CD4-positive, alpha-beta memory T cell (primary cell): ENCODE measurements around the gene RPS21. TPM values are rescaled to one million over a fixed set of nuclear protein-coding genes. Genes with fewer than 3 reads are reported as not detected.

Experiments used
- CTCF ChIA-PET: fragments of 350-600 bp; sonication (Branson Sonifier 250); formaldehyde crosslinking; loops from one replicate; lab custom pipeline; 2021; ENCODE audit warnings: inconsistent platforms; ENCODE audit not compliant: partially characterized antibody; lab: Charles Lee
- POLR2A ChIA-PET: fragments of 350-600 bp; sonication (Branson Sonifier 250); formaldehyde crosslinking; loops from one replicate; lab custom pipeline; 2021; ENCODE audit not compliant: partially characterized antibody; lab: Charles Lee
- DNase-seq, 5 donors: peaks; one replicate each; pipeline versions ENCODE4 v3.0.0 to v3.0.0-alpha.2; 2020 to 2022; ENCODE audit warnings: mixed read lengths in 1 of 5
- H3K27ac ChIP-seq: one replicate; pipeline ENCODE4 v1.7.0; 2013; ENCODE audit warnings: low read depth, low read length
- H3K27me3 ChIP-seq: 2 replicates; pipeline ENCODE4 v1.7.0; 2013; ENCODE audit warnings: mild to moderate bottlenecking, low read length, moderate library complexity; ENCODE audit not compliant: insufficient read depth
- H3K36me3 ChIP-seq: 2 replicates; pipeline ENCODE4 v1.7.0; 2013; ENCODE audit warnings: mild to moderate bottlenecking, low read length, moderate library complexity; ENCODE audit not compliant: insufficient read depth
- H3K4me1 ChIP-seq: 2 replicates; pipeline ENCODE4 v1.7.0; 2013; ENCODE audit warnings: mild to moderate bottlenecking, low read length, moderate library complexity; ENCODE audit not compliant: insufficient read depth
- H3K4me3 ChIP-seq, 2 donors: one replicate each; pipeline ENCODE4 v1.7.0; 2013; ENCODE audit warnings: low read length in 2 of 2, mild to moderate bottlenecking in 1 of 2
- H3K9me3 ChIP-seq, 2 donors: one replicate each; pipeline ENCODE4 v1.7.0; 2013; ENCODE audit warnings: low read length in 2 of 2, control low read depth in 1 of 2; ENCODE audit not compliant: control insufficient read depth in 1 of 2
- H3K27ac Mint-ChIP-seq, 7 donors: one replicate each; pipeline ENCODE4 v1.8.0; 2020 to 2021; ENCODE audit warnings: mixed read lengths in 7 of 7, mild to moderate bottlenecking in 6 of 7, inconsistent platforms in 3 of 7, moderate library complexity in 3 of 7
- H3K27me3 Mint-ChIP-seq, 2 donors: one replicate each; pipeline ENCODE4 v1.8.0; 2020 to 2021; ENCODE audit warnings: mixed read lengths in 2 of 2
- H3K36me3 Mint-ChIP-seq, 2 donors: one replicate each; pipeline ENCODE4 v1.8.0; 2020 to 2021; ENCODE audit warnings: mixed read lengths in 2 of 2, inconsistent platforms in 1 of 2, mild to moderate bottlenecking in 1 of 2
- H3K4me1 Mint-ChIP-seq, 4 donors: one replicate each; pipeline ENCODE4 v1.8.0; 2020 to 2021; ENCODE audit warnings: mixed read lengths in 4 of 4, mild to moderate bottlenecking in 1 of 4
- H3K4me3 Mint-ChIP-seq, 8 donors: one replicate each; pipeline ENCODE4 v1.8.0; 2020 to 2021; ENCODE audit warnings: mixed read lengths in 8 of 8, mild to moderate bottlenecking in 7 of 8, moderate library complexity in 6 of 8, inconsistent platforms in 3 of 8
- H3K9me3 Mint-ChIP-seq, 8 donors: one replicate each; pipeline ENCODE4 v1.8.0; 2020 to 2021; ENCODE audit warnings: mixed read lengths in 8 of 8, mild to moderate bottlenecking in 5 of 8, inconsistent platforms in 3 of 8, moderate library complexity in 1 of 8
- intact Hi-C: fragments of 100-400 bp; cut with micrococcal nuclease; formaldehyde crosslinking; loops from one replicate; pipeline ENCODE4 v1.15.1; 2023
- polyA plus RNA-seq, 2 donors: library from polyadenylated mRNA; unstranded; fragments of 300-500 nt; fragmentation: Illumina TruSeq; gene quantifications; one replicate each; pipeline ENCODE4 v1.2.3, GENCODE V29; 2021
- total RNA-seq, 2 experiments: library from RNA; stranded (reverse); gene quantifications; one replicate each; pipeline ENCODE4 v1.2.3, GENCODE V29; 2021

The RPS21 gene
- total and polyA plus RNA-seq, 4 experiments from 2014 or later, result 1,968 to 3,368 (median 2,948) TPM

GRCh38 chr20:62359491-62360121 is 27.3 kb upstream of the RPS21 start:
- Histone ChIP-seq H3K9me3 (no peaks in the 10 kb centered on the region), H3K27ac (no peak overlapping the region), H3K27me3 (no peaks in the 10 kb centered on the region), H3K36me3 (no peaks in the 10 kb centered on the region), H3K4me3 (no peak overlapping the region), H3K4me1 (no peaks in the 10 kb centered on the region)
- Mint-ChIP-seq H3K27me3 (peaks cover 0 to 3% of the 10 kb centered on the region in 2 donors), H3K27ac (no peak overlapping the region), H3K9me3 (no peaks in the 10 kb centered on the region), H3K4me3 (no peak overlapping the region), H3K4me1 (no peaks in the 10 kb centered on the region), H3K36me3 (no peaks in the 10 kb centered on the region)
- intact Hi-C loops, result no loop called here
- ChIA-PET POLR2A (no interaction called here), CTCF (no interaction called here)
- DNase-seq, result peak in 1 of 5 donors; percentile 12

GRCh38 chr20:62360854-62361798 is 25.8 kb upstream of the RPS21 start:
- H3K9me3 Mint-ChIP-seq, result no peaks in the 10 kb centered on the region
- POLR2A ChIA-PET, result no interaction called here
- peaks cover 2% of the 10 kb centered on the region for H3K27me3 ChIP-seq
- H3K4me3 Mint-ChIP-seq, result no peak overlapping the region
- H3K36me3 ChIP-seq, result no peaks in the 10 kb centered on the region
- no peaks in the 10 kb centered on the region for H3K9me3 ChIP-seq
- H3K4me3 ChIP-seq, result no peak overlapping the region
- no peaks in the 10 kb centered on the region for H3K4me1 Mint-ChIP-seq
- no peak overlapping the region for H3K27ac Mint-ChIP-seq
- H3K36me3 Mint-ChIP-seq, result no peaks in the 10 kb centered on the region
- intact Hi-C loops, result no loop called here
- peaks cover 2% of the 10 kb centered on the region for H3K4me1 ChIP-seq
- no peak for DNase-seq
- CTCF ChIA-PET, result no interaction called here
- peaks cover 6 to 12% of the 10 kb centered on the region in 2 donors for H3K27me3 Mint-ChIP-seq
- no peak overlapping the region for H3K27ac ChIP-seq

- POLR2A ChIA-PET, result no interaction called here
Measured at GRCh38 chr20:62361799-62362589, 24.9 kb upstream of the RPS21 start.

GRCh38 chr20:62362590-62362940 is 24.3 kb upstream of the RPS21 start:
- intact Hi-C loops, result no loop called here
- H3K36me3 ChIP-seq, result no peaks in the 10 kb centered on the region
- POLR2A ChIA-PET, result no interaction called here
- peaks cover 10% of the 10 kb centered on the region for H3K4me1 ChIP-seq
- CTCF ChIA-PET, result no interaction called here
- Mint-ChIP-seq H3K27ac (no peak overlapping the region), H3K9me3 (no peaks in the 10 kb centered on the region), H3K4me1 (no peaks in the 10 kb centered on the region), H3K4me3 (no peak overlapping the region), H3K36me3 (no peaks in the 10 kb centered on the region), H3K27me3 (peaks cover 6 to 13% of the 10 kb centered on the region in 2 donors)
- no peak for DNase-seq
- H3K9me3 ChIP-seq, result no peaks in the 10 kb centered on the region
- peaks cover 7% of the 10 kb centered on the region for H3K27me3 ChIP-seq
- H3K4me3 ChIP-seq, result no peak overlapping the region
- H3K27ac ChIP-seq, result no peak overlapping the region

More at GRCh38 chr20:62361799-62362589, 24.9 kb upstream of the RPS21 start:
- Histone ChIP-seq H3K36me3 (no peaks in the 10 kb centered on the region), H3K27me3 (peaks cover 5% of the 10 kb centered on the region), H3K27ac (no peak overlapping the region), H3K9me3 (no peaks in the 10 kb centered on the region), H3K4me3 (no peak overlapping the region), H3K4me1 (peaks cover 8% of the 10 kb centered on the region)
- Mint-ChIP-seq H3K9me3 (no peaks in the 10 kb centered on the region), H3K27me3 (peaks cover 6 to 12% of the 10 kb centered on the region in 2 donors), H3K4me1 (no peaks in the 10 kb centered on the region), H3K27ac (no peak overlapping the region), H3K36me3 (no peaks in the 10 kb centered on the region), H3K4me3 (peak overlapping the region in 1 of 8 donors; percentile 26)
- peak in 1 of 5 donors; percentile 5 for DNase-seq
- CTCF ChIA-PET, result no interaction called here
- intact Hi-C loops, result no loop called here

- H3K36me3 ChIP-seq, result no peaks in the 10 kb centered on the region
- intact Hi-C loops, result no loop called here
- no peak overlapping the region for H3K27ac ChIP-seq
- H3K4me3 ChIP-seq, result no peak overlapping the region
- peak in 1 of 5 donors; percentile 33 for DNase-seq
- H3K9me3 ChIP-seq, result no peaks in the 10 kb centered on the region
- H3K4me1 ChIP-seq, result peaks cover 17% of the 10 kb centered on the region
- Mint-ChIP-seq H3K27me3 (peaks cover 6 to 15% of the 10 kb centered on the region in 2 donors), H3K4me1 (peaks cover 0 to under 1% (median 0%) of the 10 kb centered on the region in 4 donors), H3K36me3 (no peaks in the 10 kb centered on the region), H3K4me3 (no peak overlapping the region), H3K9me3 (no peaks in the 10 kb centered on the region), H3K27ac (no peak overlapping the region)
- ChIA-PET POLR2A (no interaction called here), CTCF (no interaction called here)
- peaks cover 14% of the 10 kb centered on the region for H3K27me3 ChIP-seq
Measured at GRCh38 chr20:62362991-62363919, 23.6 kb upstream of the RPS21 start.

- ChIA-PET CTCF (no interaction called here), POLR2A (no interaction called here)
- H3K27ac Mint-ChIP-seq, result no peak overlapping the region
- H3K36me3 Mint-ChIP-seq, result no peaks in the 10 kb centered on the region
- peaks cover 8 to 15% of the 10 kb centered on the region in 2 donors for H3K27me3 Mint-ChIP-seq
- H3K9me3 Mint-ChIP-seq, result no peaks in the 10 kb centered on the region
- Histone ChIP-seq H3K27me3 (peaks cover 18% of the 10 kb centered on the region), H3K27ac (no peak overlapping the region), H3K4me1 (peaks cover 20% of the 10 kb centered on the region), H3K9me3 (no peaks in the 10 kb centered on the region), H3K36me3 (no peaks in the 10 kb centered on the region), H3K4me3 (no peak overlapping the region)
- H3K4me1 Mint-ChIP-seq, result peaks cover 0 to 2% (median 0%) of the 10 kb centered on the region in 4 donors
- intact Hi-C loops, result no loop called here
- DNase-seq, result peak in 1 of 5 donors; percentile 34
- H3K4me3 Mint-ChIP-seq, result no peak overlapping the region
Measured at GRCh38 chr20:62363920-62364851, 22.7 kb upstream of the RPS21 start.
